DOHH2 (cell line): ENCODE results near the gene TRIM28.
A peak's percentile ranks its signal among the peaks of the same experiment; 100 is the strongest.

Source experiments
- H3F3A ChIP-seq: fragments of 200-600 bp; sonication (generic), shearing (Covaris generic); 2 replicates; pipeline ENCODE4 v1.6.0; 2016; ENCODE audit warnings: antibody characterized with exemption, mild to moderate bottlenecking; ENCODE audit not compliant: control insufficient read depth, insufficient read depth
- H3K27ac ChIP-seq: fragments of 200-600 bp; sonication (generic); 2 replicates; pipeline ENCODE4 v1.5.1; 2014; ENCODE audit warnings: low read depth, mild to moderate bottlenecking, low read length, moderate library complexity
- H3K27me3 ChIP-seq: fragments of 200-600 bp; sonication (generic); 2 replicates; pipeline ENCODE4 v1.6.1; 2014; ENCODE audit warnings: mild to moderate bottlenecking, low read length, mixed read lengths; ENCODE audit not compliant: control insufficient read depth
- H3K36me3 ChIP-seq: fragments of 200-600 bp; sonication (generic); 2 replicates; pipeline ENCODE4 v1.6.1; 2014; ENCODE audit warnings: mild to moderate bottlenecking, low read length, moderate library complexity, mixed read lengths; ENCODE audit not compliant: control insufficient read depth
- H3K4me1 ChIP-seq: fragments of 200-600 bp; sonication (generic); 2 replicates; pipeline ENCODE4 v1.6.1; 2014; ENCODE audit warnings: mild to moderate bottlenecking, low read length, mixed read lengths; ENCODE audit not compliant: control insufficient read depth
- H3K4me2 ChIP-seq: fragments of 200-600 bp; sonication (generic); 2 replicates; pipeline ENCODE4 v1.6.0; 2014; ENCODE audit warnings: mild to moderate bottlenecking, low read length, moderate library complexity
- H3K4me3 ChIP-seq: fragments of 200-600 bp; sonication (generic); 2 replicates; pipeline ENCODE4 v1.5.1; 2014; ENCODE audit warnings: mild to moderate bottlenecking, low read length, mixed read lengths
- H3K79me2 ChIP-seq: fragments of 200-600 bp; sonication (generic); 2 replicates; pipeline ENCODE4 v1.6.1; 2014; ENCODE audit warnings: mild to moderate bottlenecking, low read length, mixed read lengths; ENCODE audit not compliant: control insufficient read depth
- H3K9me2 ChIP-seq: fragments of 200-600 bp; sonication (generic); replicated peaks from 2 replicates; pipeline ENCODE4 v1.6.1; 2014; ENCODE audit warnings: mild to moderate bottlenecking, low read length, mixed read lengths; ENCODE audit not compliant: control insufficient read depth
- H3K9me3 ChIP-seq: fragments of 200-600 bp; sonication (generic); 2 replicates; pipeline ENCODE4 v1.6.1; 2014; ENCODE audit warnings: antibody characterized with exemption, low read length, mixed read lengths; ENCODE audit not compliant: control insufficient read depth, insufficient read depth
- H4K20me1 ChIP-seq: fragments of 200-600 bp; sonication (generic); 2 replicates; pipeline ENCODE4 v1.6.0; 2014; ENCODE audit warnings: low read depth, mild to moderate bottlenecking, antibody characterized with exemption, low read length, moderate library complexity; ENCODE audit not compliant: control insufficient read depth, insufficient read depth
- CTCF ChIP-seq: fragments of 200-600 bp; sonication (generic); IDR thresholded peaks from one replicate; pipeline ENCODE4 v1.5.1; 2014; ENCODE audit warnings: antibody characterized with exemption, mild to moderate bottlenecking, low read depth, low read length; ENCODE audit not compliant: poor library complexity, severe bottlenecking
- EZH2phosphoT487 ChIP-seq: fragments of 200-600 bp; sonication (generic); IDR thresholded peaks from 2 replicates; pipeline ENCODE4 v1.6.1; 2017; ENCODE audit warnings: borderline replicate concordance, mild to moderate bottlenecking, antibody characterized with exemption, low read length, moderate library complexity, mixed read lengths

Gene TRIM28

GRCh38 chr19:58559275-58560006 is 15.6 kb downstream of the TRIM28 start:
- H4K20me1 ChIP-seq = no peaks in the 10 kb centered on the region
- H3K27me3 ChIP-seq = 0 out of 2 replicates have a peak, but pooled peaks cover 2% of the 10 kb centered on the region
- peaks cover 45% of the 10 kb centered on the region for H3K79me2 ChIP-seq
- peaks cover 38% of the 10 kb centered on the region for H3F3A ChIP-seq
- peak overlapping the region; percentile 91 for H3K27ac ChIP-seq
- TF ChIP-seq EZH2phosphoT487 (no peak), CTCF (no peak)
- H3K4me3 ChIP-seq = peak overlapping the region; percentile 92
- H3K4me1 ChIP-seq = peaks cover 74% of the 10 kb centered on the region
- H3K9me3 ChIP-seq = no peaks in the 10 kb centered on the region
- peak overlapping the region; percentile 95 for H3K4me2 ChIP-seq
- H3K36me3 ChIP-seq = peaks cover 36% of the 10 kb centered on the region
- no peaks in the 10 kb centered on the region for H3K9me2 ChIP-seq

GRCh38 chr19:58560007-58560887 is 16.4 kb downstream of the TRIM28 start:
- no peaks in the 10 kb centered on the region for H4K20me1 ChIP-seq
- TF ChIP-seq CTCF (no peak), EZH2phosphoT487 (no peak)
- peaks cover 41% of the 10 kb centered on the region for H3K79me2 ChIP-seq
- peak overlapping the region; percentile 91 for H3K27ac ChIP-seq
- H3K4me2 ChIP-seq = peak overlapping the region; percentile 97
- peaks cover 31% of the 10 kb centered on the region for H3K36me3 ChIP-seq
- peaks cover 37% of the 10 kb centered on the region for H3F3A ChIP-seq
- peak overlapping the region; percentile 92 for H3K4me3 ChIP-seq
- H3K4me1 ChIP-seq = peaks cover 72% of the 10 kb centered on the region
- H3K9me2 ChIP-seq = no peaks in the 10 kb centered on the region
- H3K9me3 ChIP-seq = no peaks in the 10 kb centered on the region
- 0 out of 2 replicates have a peak, but pooled peaks cover 2% of the 10 kb centered on the region for H3K27me3 ChIP-seq

- no peaks in the 10 kb centered on the region for H3K9me3 ChIP-seq
- no peaks in the 10 kb centered on the region for H4K20me1 ChIP-seq
- no peaks in the 10 kb centered on the region for H3K9me2 ChIP-seq
- H3K27ac ChIP-seq = no peak overlapping the region; the same call in 1 of the 2 replicates
- H3K4me1 ChIP-seq = peaks cover 65% of the 10 kb centered on the region
- peak overlapping the region; percentile 97 for H3K4me2 ChIP-seq
- TF ChIP-seq EZH2phosphoT487 = no peak
- no peak for TF ChIP-seq CTCF
- H3K79me2 ChIP-seq = peaks cover 34% of the 10 kb centered on the region
- no peak overlapping the region; the same call in 1 of the 2 replicates for H3K4me3 ChIP-seq
- peaks cover 24% of the 10 kb centered on the region for H3K36me3 ChIP-seq
- 0 out of 2 replicates have a peak, but pooled peaks cover 2% of the 10 kb centered on the region for H3K27me3 ChIP-seq
- peaks cover 37% of the 10 kb centered on the region for H3F3A ChIP-seq
Measured at GRCh38 chr19:58560921-58561320, 17.1 kb downstream of the TRIM28 start.
